NCI-H345 treated with DMSO at 0.1 percent for 48 hours (cell line): ENCODE data around the gene DIP2C.

Experiments used
- DNase-seq: peaks from one replicate; lab custom pipeline; 2025; ENCODE audit not compliant: unreplicated experiment; lab: John Stamatoyannopoulos, UW

DIP2C gene

GRCh38 chr10:581776-582330 is 107.6 kb downstream of the DIP2C start:
- no peak for DNase-seq

GRCh38 chr10:580778-581177 is 108.7 kb downstream of the DIP2C start:
- DNase-seq, result no peak

DNA sequence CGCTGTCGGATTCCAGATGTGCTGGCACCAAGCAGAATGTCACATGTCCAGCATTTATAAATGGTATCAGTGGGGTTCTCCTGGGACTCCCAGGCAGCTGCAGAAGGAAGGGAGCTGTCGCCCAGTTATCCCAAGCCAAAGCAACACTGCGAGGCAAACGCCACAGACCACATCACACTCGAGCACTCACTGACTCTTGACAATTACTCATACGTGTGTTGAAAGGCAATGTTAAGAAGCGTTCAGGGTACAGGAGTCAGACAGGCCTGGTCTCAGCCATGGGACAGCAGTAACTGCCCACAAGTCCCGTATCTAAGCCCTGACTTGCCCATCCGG is 113.4 kb downstream of the DIP2C start:
- no peak for DNase-seq

GRCh38 chr10:575402-576129 is 113.9 kb downstream of the DIP2C start:
- DNase-seq, result no peak

GRCh38 chr10:572696-573095 is 116.8 kb downstream of the DIP2C start:
- no peak for DNase-seq

DNA sequence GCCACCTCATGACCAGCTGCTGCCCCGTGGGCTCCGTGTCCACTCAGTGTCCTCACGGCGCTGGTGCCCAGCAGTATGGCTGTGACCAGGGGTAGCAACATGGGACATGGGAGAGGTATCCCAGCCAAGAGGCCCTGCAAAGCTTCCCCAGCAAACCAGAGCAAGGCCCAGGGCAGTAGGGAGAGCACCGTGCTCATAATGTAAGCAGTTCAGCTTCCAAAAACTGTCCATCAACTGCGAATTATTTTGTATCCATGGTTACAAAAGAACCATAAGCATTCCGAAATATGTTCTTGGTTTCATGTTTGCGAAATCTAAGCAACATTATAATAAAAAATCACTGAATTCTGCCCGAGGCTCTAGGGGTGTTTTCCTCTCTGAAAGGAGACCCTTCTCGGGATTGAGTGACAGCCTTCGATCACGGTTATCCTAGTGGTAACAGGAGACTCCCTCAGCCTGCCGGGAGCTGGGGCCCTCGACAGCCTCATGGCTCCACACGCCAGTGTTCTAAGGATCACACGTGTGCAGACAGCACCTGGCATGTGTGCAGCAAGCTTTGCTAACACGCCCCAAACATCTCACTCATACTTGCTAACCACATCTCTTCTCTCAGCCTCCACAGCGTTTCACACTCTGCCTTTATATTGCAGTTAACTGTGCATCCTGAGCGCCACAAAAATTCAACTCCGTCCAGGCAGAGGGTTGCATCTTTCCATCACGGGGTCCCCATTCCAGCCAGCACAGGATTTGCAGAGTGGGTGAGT is 117.6 kb downstream of the DIP2C start:
- DNase-seq, result no peak

DNA sequence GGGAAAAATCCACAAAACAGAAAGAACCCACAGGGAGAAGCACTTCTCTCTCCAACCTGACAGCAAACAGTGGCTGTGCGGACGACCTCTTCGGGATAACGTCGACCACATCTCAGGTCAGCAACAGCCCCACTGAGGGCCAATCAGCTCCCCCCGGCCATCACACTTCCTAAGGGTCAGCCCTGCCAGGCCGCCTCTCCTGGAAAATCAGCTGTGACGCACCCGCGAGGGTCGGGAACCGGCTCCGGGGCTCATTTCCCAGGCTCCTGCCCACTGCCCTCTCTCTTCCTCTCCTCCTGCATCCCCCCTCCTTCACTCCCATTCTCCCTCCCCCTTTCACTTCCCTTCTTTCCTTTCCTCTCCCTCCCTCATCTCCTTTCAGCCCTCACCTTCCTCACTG is 118.3 kb downstream of the DIP2C start:
- no peak for DNase-seq

DNA sequence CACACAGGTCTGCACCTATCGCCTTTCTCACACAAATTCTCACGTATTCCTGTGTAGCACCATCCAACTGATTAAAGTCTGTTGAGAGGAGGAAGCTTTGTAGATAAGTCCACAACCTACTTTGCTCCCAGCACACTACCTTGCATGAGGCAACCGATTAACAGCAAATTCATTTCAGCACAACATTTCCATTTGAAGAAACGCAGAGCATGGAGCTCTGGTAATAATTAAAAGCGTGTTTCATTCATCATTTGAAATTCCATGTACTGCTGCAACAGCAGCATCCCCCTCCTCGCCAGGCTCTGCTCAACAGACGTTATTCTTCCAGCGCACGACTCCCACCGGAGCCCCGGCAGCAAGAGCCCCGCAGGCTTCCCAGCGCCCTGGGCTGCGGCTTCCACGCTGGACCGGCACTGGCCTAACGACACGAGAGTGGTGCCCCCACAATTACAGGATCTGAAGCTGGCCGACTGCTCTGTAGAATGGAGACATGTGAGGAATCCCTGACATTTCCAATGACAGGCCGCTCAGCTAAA is 118.8 kb downstream of the DIP2C start:
- no peak for DNase-seq

DNA sequence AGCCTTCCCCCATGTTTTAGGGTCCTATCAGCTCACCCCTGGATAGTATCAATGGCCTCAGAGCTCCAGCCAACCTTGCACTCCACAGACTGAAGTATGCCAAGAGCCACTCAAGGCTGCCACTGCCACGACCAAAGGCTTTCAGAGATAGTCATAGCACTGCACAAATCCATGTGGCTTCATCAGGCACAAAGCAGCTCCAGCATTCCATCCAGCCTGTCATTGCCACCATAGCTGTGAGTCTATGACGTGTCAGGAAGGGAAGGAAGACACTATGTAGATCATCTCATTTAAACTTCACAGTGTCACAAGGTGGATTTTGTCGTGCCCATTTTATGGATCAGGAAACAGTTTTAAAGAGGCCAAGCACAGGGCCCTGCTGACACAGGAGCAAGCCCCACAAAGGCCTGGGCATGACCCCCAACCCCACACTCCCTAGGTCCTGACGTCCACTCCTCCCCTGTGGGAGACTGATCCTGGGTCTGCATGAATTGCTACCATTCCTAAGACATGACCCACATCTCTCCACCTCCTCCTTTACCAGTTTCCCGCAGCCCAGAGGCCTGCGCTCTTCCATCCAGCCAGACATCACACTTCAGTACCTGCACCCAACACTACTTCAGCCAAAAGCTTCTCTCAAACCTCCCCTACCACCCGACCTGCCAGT is 119.4 kb downstream of the DIP2C start:
- DNase-seq, result no peak

DNA sequence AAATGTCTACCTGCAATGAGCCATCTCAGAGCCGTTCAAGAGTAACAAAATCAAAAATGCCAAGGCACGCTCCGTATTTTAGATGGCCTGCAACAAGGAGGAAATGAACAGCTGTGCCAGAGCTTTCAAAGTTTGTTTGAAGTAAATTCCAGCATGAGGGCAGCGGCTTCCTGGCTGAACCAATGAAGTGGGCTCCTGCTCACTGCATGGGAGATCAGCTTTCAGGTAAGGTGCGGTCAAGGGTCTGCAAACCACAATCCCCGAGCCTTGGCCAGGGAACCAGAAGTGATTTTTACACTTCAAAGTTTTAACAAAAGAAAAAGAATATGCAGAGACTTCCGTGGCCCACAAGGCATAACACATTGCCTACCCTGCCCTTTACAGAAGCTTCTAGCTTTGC is 120.6 kb downstream of the DIP2C start:
- DNase-seq, result no peak

DNA sequence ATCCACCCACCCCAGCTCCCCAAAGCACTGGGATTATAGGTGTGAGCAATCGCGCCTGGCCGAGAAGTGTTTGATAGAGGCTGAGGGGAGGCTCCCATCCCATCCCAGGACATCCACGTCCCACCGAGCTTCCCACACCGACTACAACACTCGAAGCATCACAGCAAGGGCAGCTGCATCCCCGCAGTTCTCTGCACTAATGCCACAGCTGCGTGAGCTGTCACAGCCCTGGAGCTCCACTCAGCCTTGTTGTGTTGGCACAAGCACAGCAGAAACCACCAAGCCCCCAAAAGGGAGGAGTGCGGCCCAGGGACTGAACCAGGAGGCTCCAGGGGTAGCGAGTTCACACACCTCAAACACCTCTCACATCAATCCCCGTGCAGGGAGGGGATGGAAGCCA is 121.6 kb downstream of the DIP2C start:
- DNase-seq, result no peak

DNA sequence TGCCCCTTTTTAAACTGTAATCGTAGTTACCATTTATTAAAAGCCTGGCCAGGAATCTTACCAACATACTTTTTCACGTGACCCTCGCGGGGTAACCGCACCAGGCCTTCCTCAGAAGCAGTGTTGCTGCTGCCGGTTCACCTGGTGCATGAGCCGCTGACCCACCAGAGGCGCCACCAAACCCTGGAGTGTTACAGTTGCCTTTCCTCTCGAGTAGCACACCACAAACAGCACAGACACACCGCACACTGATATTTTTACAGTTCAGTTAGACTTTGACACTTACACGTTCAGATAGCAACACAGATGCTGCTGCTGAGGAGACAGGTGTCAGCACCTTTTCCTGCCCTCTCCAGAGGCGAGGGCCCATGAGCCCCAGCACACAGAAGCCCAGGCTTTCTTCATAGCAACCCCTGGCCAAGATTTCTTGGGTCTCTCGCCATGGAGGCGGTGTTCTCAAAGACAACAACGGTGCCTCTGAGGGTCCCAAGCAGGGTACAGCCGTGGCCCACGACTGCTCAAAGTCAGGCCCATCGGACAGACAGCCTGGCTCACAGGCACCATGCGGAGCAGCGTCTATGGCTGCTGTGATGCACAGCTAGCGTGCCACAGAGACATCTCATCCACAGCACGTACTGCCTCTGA is 123.1 kb downstream of the DIP2C start:
- DNase-seq, result no peak

- DNase-seq, result no peak
Observed at GRCh38 chr10:565676-566075, 123.8 kb downstream of the DIP2C start.

- DNase-seq, result no peak
Observed at GRCh38 chr10:565146-565545, 124.3 kb downstream of the DIP2C start.

GRCh38 chr10:563827-564226 is 125.6 kb downstream of the DIP2C start:
- no peak for DNase-seq

DNA sequence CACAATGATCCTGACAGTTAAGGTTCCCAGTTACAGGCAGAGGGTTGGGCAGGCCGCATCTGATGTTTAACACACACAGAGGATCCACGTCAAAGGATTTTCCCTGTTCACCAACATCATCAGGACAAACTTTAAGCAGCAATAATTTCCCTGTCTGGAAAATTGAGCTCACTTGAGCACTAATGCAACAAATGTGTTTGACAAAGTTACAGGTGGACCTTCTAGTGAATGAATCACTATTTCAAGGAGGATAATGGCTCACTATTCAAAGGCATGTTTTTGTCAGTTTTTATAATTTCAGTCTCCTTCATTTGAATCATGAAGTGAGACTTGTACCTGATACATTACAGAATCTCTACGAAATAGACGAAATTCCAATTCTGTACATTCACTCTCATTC is 127.3 kb downstream of the DIP2C start:
- DNase-seq, result no peak

DNA sequence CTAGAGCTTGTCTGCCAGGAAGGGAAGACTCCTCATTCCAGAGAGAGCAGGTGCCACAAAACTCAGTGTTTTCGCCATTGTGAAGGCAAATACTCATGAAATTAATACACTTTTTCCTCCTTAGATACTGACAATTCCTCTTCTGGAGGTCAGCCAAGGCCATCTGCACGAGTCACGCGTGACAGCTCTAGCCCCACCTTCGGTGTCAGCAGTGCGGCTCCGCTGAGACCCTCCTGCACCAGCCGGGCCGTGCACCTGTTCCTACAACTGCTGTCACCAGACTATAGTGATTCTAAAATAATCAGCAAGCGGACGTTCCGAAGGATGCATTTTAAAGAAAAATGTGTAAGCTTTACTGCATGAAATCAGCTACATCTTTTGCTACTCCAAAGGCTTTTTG is 127.7 kb downstream of the DIP2C start:
- no peak for DNase-seq

DNA sequence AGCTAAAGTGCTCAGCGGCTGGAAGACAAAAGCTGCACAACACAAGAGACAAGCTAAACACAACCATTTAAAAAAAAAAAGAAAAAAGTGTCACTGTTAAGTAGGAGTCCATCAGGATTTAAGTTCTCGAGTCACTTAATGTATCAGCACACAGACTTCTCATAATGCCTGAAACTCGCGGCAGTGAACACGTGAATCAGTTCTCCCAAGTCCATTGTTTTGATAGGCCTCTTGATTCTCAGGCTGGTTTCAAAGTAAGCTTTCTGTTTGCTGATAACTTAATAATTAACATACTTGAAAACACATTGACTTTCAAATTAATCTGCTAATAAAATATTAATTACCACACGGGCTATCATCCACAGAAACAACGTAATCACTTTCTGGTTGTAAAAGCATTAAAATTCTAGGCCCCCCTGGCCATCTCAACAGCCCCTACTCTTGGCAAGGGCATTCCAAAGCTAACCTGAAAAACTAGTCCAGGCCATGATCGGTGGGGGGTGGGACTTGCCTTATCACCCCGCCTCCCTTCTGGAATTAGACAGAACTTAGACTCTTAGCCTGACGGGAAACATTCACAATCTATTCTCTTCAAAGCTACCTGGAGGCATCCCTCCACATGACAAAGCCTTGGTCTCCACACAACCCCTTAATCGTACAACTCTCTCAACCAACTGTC is 129.0 kb downstream of the DIP2C start:
- no peak for DNase-seq

GRCh38 chr10:559767-560047 is 129.8 kb downstream of the DIP2C start:
- no peak for DNase-seq

DNA sequence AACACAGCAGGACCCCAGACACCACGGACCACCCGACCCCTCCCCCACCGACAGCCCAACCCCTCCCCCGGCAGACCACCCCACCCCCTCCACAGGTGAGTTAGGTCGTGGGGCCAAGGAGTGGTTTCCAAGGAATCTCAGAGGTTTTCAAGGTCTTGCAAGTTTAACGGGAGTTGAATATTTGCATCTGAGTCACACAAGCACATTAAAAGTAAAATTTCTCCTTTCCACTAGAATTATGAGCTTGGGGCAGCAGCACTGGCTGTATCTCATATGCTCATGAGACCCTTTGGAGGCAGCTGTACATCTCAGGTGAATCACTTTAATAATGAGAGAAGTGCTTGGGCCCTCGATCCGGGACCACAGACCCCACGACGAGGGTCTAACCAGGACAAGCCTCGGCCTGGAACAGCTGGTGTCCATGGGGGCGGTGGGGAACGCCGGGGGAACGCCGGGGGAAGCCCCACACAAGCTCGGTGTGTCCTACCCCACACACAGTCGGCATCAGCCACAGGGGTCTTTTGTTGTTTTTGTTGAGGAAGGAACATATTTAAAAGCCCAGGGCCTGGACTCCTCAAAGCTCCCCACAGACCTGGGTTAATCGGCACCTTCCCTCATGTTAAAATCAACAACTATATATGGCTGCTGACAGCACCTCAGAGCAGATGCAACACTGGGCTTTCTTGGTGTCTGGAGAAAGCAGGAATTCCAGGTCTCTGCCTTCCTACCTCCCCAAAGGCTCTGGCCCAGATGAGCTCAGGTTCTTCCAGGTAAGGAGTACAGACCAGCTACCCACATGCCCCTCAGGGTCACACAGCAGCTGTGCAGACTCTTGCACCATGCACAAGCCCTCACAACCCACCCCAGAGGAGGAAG is 130.3 kb downstream of the DIP2C start:
- no peak for DNase-seq
